ENCODE measurements around the gene ARFGAP2. TPM values are rescaled to one million over a fixed set of nuclear protein-coding genes. Genes with fewer than 3 reads are reported as not detected.

The ARFGAP2 gene
- total and polyA plus RNA-seq, 9 of the 15 experiments (the other 6 are each of a cell fraction or from before 2014, with no cell fraction given): 29.1 to 140 (median 90.1) TPM

DNA sequence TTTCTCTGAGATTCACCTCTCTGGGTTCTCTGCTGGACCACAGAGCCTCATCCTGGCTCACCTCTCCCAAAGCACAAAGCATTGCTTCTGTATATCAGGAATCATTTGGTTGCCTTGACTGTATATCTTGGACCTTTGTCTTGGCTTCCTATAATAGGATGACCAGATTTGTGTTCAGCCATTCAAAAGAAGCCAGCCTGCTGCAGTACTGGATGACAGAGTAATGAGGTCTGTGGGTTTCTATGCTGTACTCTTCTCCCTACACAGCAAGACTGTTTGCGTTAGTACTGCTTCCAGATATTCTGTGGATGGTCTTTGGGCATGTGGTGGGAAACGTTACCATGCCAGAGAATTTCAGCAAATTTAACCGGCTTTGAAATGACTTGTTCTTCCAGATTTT lies 39.8 kb downstream of the ARFGAP2 start (continued):
- TF ChIP-seq MTA1 (IDR thresholded peaks at IDR 0.05; ENCODE audit: borderline replicate concordance) (no peak), ZC3H8 (IDR thresholded peaks at IDR 0.05) (no peak), CBX1 (IDR thresholded peaks at IDR 0.05; ENCODE audit: low read depth) (no peak), ELF4 (CRISPR knock-in tag; IDR thresholded peaks at IDR 0.05) (no peak), XRCC4 (IDR thresholded peaks at IDR 0.05; ENCODE audit: extremely low read depth, insufficient read depth, insufficient read length) (no peak), TARDBP (IDR thresholded peaks at IDR 0.05) (no peak), CBFA2T3 (IDR thresholded peaks at IDR 0.05) (no peak), RAD51 (IDR thresholded peaks at IDR 0.05; ENCODE audit: borderline replicate concordance, low read depth) (no peak), POLR3G (IDR thresholded peaks at IDR 0.05; ENCODE audit: extremely low read depth, insufficient read length, insufficient replicate concordance) (no peak), CBX8 (IDR thresholded peaks at IDR 0.05; ENCODE audit: borderline replicate concordance, extremely low read depth, low read depth, low read length, poor library complexity, severe bottlenecking) (no peak)
- TF ChIP-seq, protein P1, sequence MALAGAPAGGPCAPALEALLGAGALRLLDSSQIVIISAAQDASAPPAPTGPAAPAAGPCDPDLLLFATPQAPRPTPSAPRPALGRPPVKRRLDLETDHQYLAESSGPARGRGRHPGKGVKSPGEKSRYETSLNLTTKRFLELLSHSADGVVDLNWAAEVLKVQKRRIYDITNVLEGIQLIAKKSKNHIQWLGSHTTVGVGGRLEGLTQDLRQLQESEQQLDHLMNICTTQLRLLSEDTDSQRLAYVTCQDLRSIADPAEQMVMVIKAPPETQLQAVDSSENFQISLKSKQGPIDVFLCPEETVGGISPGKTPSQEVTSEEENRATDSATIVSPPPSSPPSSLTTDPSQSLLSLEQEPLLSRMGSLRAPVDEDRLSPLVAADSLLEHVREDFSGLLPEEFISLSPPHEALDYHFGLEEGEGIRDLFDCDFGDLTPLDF (CRISPR knock-in tag; IDR thresholded peaks at IDR 0.05): no peak
- TF ChIP-seq, protein P2, sequence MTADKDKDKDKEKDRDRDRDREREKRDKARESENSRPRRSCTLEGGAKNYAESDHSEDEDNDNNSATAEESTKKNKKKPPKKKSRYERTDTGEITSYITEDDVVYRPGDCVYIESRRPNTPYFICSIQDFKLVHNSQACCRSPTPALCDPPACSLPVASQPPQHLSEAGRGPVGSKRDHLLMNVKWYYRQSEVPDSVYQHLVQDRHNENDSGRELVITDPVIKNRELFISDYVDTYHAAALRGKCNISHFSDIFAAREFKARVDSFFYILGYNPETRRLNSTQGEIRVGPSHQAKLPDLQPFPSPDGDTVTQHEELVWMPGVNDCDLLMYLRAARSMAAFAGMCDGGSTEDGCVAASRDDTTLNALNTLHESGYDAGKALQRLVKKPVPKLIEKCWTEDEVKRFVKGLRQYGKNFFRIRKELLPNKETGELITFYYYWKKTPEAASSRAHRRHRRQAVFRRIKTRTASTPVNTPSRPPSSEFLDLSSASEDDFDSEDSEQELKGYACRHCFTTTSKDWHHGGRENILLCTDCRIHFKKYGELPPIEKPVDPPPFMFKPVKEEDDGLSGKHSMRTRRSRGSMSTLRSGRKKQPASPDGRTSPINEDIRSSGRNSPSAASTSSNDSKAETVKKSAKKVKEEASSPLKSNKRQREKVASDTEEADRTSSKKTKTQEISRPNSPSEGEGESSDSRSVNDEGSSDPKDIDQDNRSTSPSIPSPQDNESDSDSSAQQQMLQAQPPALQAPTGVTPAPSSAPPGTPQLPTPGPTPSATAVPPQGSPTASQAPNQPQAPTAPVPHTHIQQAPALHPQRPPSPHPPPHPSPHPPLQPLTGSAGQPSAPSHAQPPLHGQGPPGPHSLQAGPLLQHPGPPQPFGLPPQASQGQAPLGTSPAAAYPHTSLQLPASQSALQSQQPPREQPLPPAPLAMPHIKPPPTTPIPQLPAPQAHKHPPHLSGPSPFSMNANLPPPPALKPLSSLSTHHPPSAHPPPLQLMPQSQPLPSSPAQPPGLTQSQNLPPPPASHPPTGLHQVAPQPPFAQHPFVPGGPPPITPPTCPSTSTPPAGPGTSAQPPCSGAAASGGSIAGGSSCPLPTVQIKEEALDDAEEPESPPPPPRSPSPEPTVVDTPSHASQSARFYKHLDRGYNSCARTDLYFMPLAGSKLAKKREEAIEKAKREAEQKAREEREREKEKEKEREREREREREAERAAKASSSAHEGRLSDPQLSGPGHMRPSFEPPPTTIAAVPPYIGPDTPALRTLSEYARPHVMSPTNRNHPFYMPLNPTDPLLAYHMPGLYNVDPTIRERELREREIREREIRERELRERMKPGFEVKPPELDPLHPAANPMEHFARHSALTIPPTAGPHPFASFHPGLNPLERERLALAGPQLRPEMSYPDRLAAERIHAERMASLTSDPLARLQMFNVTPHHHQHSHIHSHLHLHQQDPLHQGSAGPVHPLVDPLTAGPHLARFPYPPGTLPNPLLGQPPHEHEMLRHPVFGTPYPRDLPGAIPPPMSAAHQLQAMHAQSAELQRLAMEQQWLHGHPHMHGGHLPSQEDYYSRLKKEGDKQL (CRISPR knock-in tag; IDR thresholded peaks at IDR 0.05; ENCODE audit: borderline replicate concordance): no peak
